ENCODE data around the gene AOC3. TPM values are rescaled to one million over a fixed set of nuclear protein-coding genes. Genes with fewer than 3 reads are reported as not detected.

Gene AOC3
- total and polyA plus RNA-seq, 2 of the 13 experiments (the other 11 are each of a cell fraction or from before 2014, with no cell fraction given) = 8.7 to 51.7 TPM

DNA sequence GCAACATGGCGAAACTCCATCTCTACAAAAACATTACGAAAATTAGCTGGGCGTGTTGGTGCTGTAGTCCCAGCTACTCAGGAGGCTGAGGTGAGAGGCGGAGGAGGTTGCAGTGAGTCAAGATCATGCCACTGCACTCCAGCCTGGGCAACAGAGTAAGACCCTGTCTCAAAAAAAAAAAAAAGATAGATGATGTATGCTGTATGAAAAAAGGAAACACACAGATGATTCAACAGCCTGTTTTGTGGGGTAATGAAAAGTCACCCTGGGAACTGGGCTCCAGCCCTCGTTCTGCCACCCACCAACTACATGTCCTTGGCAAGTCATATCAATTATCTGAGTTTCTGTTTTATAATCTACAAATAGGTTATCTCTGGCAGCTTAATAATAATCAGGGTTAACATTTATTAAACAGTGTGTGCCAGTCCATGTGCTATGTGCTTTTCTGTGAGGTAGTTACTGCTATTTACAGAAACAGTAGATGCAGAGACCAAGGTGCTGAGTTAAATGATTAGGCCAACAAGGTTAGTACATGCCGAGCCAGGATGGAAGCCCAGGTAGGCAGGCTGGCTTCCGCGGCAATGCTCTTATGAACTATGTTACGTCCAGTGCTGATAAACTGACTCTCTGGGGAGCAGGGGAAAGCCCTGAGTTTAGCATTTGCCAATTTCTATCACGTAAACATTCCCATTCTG lies 50.7 kb downstream of the AOC3 start (continued):
- no peak for TF ChIP-seq KLF6 (CRISPR knock-in tag; IDR thresholded peaks at IDR 0.05)
- TF ChIP-seq SRY (CRISPR knock-in tag; IDR thresholded peaks at IDR 0.05) = no peak
- TF ChIP-seq, protein P1, sequence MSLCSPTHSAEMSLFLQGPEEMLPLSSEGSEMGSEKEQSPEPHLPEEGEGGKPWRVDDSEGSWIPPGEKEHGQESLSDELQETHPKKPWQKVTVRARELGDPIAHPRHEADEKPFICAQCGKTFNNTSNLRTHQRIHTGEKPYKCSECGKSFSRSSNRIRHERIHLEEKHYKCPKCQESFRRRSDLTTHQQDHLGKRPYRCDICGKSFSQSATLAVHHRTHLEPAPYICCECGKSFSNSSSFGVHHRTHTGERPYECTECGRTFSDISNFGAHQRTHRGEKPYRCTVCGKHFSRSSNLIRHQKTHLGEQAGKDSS (CRISPR knock-in tag; IDR thresholded peaks at IDR 0.05; ENCODE audit: borderline replicate concordance, low read depth) = no peak
- TF ChIP-seq NCOR1 (IDR thresholded peaks at IDR 0.05; ENCODE audit: borderline replicate concordance, low read length) = no peak
- TF ChIP-seq ZNF12 (CRISPR knock-in tag; IDR thresholded peaks at IDR 0.05) = no peak
- TF ChIP-seq ZKSCAN1 (IDR thresholded peaks at IDR 0.05; ENCODE audit: low read length) = no peak
- TF ChIP-seq ZNF777 (CRISPR knock-in tag; IDR thresholded peaks at IDR 0.05) = no peak
- TF ChIP-seq, protein P2, sequence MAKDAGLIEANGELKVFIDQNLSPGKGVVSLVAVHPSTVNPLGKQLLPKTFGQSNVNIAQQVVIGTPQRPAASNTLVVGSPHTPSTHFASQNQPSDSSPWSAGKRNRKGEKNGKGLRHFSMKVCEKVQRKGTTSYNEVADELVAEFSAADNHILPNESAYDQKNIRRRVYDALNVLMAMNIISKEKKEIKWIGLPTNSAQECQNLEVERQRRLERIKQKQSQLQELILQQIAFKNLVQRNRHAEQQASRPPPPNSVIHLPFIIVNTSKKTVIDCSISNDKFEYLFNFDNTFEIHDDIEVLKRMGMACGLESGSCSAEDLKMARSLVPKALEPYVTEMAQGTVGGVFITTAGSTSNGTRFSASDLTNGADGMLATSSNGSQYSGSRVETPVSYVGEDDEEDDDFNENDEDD (CRISPR knock-in tag; IDR thresholded peaks at IDR 0.05; ENCODE audit: borderline replicate concordance) = no peak
- TF ChIP-seq ZNF850 (CRISPR knock-in tag; conservative IDR thresholded peaks at IDR 0.05) = no peak
- no peak for TF ChIP-seq FOSL1 (CRISPR knock-in tag; IDR thresholded peaks at IDR 0.05; ENCODE audit: borderline replicate concordance)
- no peak for TF ChIP-seq CHD4 (IDR thresholded peaks at IDR 0.05; ENCODE audit: borderline replicate concordance, low read length)
- TF ChIP-seq, protein P3, sequence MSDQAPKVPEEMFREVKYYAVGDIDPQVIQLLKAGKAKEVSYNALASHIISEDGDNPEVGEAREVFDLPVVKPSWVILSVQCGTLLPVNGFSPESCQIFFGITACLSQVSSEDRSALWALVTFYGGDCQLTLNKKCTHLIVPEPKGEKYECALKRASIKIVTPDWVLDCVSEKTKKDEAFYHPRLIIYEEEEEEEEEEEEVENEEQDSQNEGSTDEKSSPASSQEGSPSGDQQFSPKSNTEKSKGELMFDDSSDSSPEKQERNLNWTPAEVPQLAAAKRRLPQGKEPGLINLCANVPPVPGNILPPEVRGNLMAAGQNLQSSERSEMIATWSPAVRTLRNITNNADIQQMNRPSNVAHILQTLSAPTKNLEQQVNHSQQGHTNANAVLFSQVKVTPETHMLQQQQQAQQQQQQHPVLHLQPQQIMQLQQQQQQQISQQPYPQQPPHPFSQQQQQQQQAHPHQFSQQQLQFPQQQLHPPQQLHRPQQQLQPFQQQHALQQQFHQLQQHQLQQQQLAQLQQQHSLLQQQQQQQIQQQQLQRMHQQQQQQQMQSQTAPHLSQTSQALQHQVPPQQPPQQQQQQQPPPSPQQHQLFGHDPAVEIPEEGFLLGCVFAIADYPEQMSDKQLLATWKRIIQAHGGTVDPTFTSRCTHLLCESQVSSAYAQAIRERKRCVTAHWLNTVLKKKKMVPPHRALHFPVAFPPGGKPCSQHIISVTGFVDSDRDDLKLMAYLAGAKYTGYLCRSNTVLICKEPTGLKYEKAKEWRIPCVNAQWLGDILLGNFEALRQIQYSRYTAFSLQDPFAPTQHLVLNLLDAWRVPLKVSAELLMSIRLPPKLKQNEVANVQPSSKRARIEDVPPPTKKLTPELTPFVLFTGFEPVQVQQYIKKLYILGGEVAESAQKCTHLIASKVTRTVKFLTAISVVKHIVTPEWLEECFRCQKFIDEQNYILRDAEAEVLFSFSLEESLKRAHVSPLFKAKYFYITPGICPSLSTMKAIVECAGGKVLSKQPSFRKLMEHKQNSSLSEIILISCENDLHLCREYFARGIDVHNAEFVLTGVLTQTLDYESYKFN (CRISPR knock-in tag; conservative IDR thresholded peaks at IDR 0.05) = no peak
- TF ChIP-seq HCFC1 (IDR thresholded peaks at IDR 0.05; ENCODE audit: low read depth, low read length) = no peak
- TF ChIP-seq ZSCAN29 (CRISPR knock-in tag; conservative IDR thresholded peaks at IDR 0.05) = 0 out of 2 replicates have a peak, but pooled peaks have one; percentile 52
- TF ChIP-seq ZNF468 (CRISPR knock-in tag; IDR thresholded peaks at IDR 0.05) = no peak
- no peak for TF ChIP-seq RAD51 (IDR thresholded peaks at IDR 0.05; ENCODE audit: borderline replicate concordance)
- 0 out of 2 replicates have a peak, but pooled peaks have one; percentile 45 for TF ChIP-seq ZNF329 (CRISPR knock-in tag; IDR thresholded peaks at IDR 0.05; ENCODE audit: low read depth)
- TF ChIP-seq TP53 (CRISPR knock-in tag; conservative IDR thresholded peaks at IDR 0.05) = no peak
- TF ChIP-seq ZNF678 (CRISPR knock-in tag; IDR thresholded peaks at IDR 0.05) = no peak
- TF ChIP-seq BCL6 (CRISPR knock-in tag; IDR thresholded peaks at IDR 0.05) = no peak

Measured in HepG2 (cell line).